Activated CD8-positive, alpha-beta T cell treated with anti-CD3 and anti-CD28 coated beads for 36 hours (primary cell): Measurements from ENCODE around the gene DGKG. TPM values are rescaled to one million over a fixed set of nuclear protein-coding genes. Genes with fewer than 3 reads are reported as not detected.

Experiments
- ATAC-seq: fragments of 200-7000 bp; cut with Tn5 transposase; one replicate; pipeline ENCODE4 v1.10.0; 2021; ENCODE audit warnings: mild to moderate bottlenecking, moderate library complexity
- CTCF ChIA-PET: fragments of 350-600 bp; sonication (Branson Sonifier 250); formaldehyde crosslinking; loops from one replicate; lab custom pipeline; 2021; ENCODE audit warnings: antibody characterized with exemption; lab: Charles Lee
- POLR2A ChIA-PET: fragments of 350-600 bp; sonication (Branson Sonifier 250); formaldehyde crosslinking; loops from one replicate; lab custom pipeline; 2021; ENCODE audit warnings: antibody characterized with exemption; lab: Charles Lee
- DNase-seq: peaks from one replicate; pipeline ENCODE4 v3.0.0-alpha.2; 2020
- H3K27ac Mint-ChIP-seq: one replicate; pipeline ENCODE4 v1.8.0; 2021; ENCODE audit warnings: mild to moderate bottlenecking, mixed read lengths
- H3K27me3 Mint-ChIP-seq: one replicate; pipeline ENCODE4 v1.8.0; 2021; ENCODE audit warnings: mixed read lengths
- H3K36me3 Mint-ChIP-seq: one replicate; pipeline ENCODE4 v1.8.0; 2021; ENCODE audit warnings: low read depth, mixed read lengths
- H3K4me1 Mint-ChIP-seq: one replicate; pipeline ENCODE4 v1.8.0; 2021; ENCODE audit warnings: low read depth, mixed read lengths
- H3K4me3 Mint-ChIP-seq: one replicate; pipeline ENCODE4 v1.8.0; 2021; ENCODE audit warnings: mild to moderate bottlenecking, moderate library complexity, mixed read lengths
- H3K9me3 Mint-ChIP-seq: one replicate; pipeline ENCODE4 v1.8.0; 2021; ENCODE audit warnings: mixed read lengths
- intact Hi-C: fragments of 100-400 bp; cut with micrococcal nuclease; formaldehyde crosslinking; loops from one replicate; pipeline ENCODE4 v1.10.0; 2022
- total RNA-seq, 2 experiments: library from RNA; stranded (reverse); gene quantifications; one replicate each; pipeline ENCODE4 v1.2.3, GENCODE V29; 2021
- TF ChIP-seq, protein P1 (sequence below): fragments of 200-600 bp; IDR thresholded peaks from one replicate; pipeline ENCODE4 v1.8.0; 2022; ENCODE audit warnings: antibody characterized with exemption, mild to moderate bottlenecking

DGKG gene
- total RNA-seq, 2 experiments from 2014 or later = 0.18 to 0.36 TPM

DNA sequence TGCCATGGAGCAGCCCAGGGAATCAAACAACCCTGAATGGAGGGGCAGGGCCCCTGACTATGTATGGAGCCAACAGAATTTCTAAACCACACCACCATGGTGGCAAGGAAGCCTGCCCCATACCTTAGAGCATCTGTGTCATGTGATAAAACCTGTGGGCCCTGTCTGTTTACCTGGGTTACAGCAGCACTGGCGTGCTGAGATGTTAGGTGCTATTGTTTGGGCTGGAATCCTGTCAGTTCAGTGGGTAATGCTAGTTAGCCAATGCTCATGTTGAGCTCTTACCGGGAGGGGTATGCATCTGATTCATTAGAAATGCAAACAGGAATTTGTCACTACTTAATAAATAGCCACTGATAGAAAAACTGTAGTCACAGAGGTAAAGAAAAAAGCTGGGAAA is 189.7 kb downstream of the DGKG start:
- no peak overlapping the region for H3K4me3 Mint-ChIP-seq
- H3K27me3 Mint-ChIP-seq = peaks cover 5% of the 10 kb centered on the region
- ChIA-PET POLR2A (no interaction called here), CTCF (no interaction called here)
- H3K36me3 Mint-ChIP-seq = no peaks in the 10 kb centered on the region
- ATAC-seq = no peak
- DNase-seq = no peak
- intact Hi-C loops = no loop called here
- H3K9me3 Mint-ChIP-seq = no peaks in the 10 kb centered on the region
- H3K4me1 Mint-ChIP-seq = no peaks in the 10 kb centered on the region
- no peak overlapping the region for H3K27ac Mint-ChIP-seq
- TF ChIP-seq, protein P1, sequence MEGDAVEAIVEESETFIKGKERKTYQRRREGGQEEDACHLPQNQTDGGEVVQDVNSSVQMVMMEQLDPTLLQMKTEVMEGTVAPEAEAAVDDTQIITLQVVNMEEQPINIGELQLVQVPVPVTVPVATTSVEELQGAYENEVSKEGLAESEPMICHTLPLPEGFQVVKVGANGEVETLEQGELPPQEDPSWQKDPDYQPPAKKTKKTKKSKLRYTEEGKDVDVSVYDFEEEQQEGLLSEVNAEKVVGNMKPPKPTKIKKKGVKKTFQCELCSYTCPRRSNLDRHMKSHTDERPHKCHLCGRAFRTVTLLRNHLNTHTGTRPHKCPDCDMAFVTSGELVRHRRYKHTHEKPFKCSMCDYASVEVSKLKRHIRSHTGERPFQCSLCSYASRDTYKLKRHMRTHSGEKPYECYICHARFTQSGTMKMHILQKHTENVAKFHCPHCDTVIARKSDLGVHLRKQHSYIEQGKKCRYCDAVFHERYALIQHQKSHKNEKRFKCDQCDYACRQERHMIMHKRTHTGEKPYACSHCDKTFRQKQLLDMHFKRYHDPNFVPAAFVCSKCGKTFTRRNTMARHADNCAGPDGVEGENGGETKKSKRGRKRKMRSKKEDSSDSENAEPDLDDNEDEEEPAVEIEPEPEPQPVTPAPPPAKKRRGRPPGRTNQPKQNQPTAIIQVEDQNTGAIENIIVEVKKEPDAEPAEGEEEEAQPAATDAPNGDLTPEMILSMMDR = no peak

DNA sequence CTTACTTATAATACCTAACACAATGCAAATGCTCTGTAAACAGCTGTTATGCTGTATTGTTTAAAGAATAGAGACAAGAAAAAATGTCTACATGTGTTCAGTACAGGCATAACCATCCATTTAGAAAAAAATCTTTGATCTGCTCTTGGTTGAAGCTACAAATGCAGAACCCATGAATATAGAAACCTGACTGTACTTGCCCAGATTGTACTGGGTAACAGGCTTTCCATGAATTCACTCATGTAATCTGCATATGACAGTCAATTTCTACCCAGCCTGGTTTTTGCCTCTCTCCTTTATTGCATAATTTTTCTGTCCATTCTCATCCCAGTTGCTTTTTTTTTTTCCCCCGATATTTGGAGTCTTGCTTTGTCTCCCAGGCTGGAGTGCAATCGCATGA is 190.5 kb downstream of the DGKG start:
- ATAC-seq = no peak
- Mint-ChIP-seq H3K4me1 (no peaks in the 10 kb centered on the region), H3K27me3 (peaks cover 6% of the 10 kb centered on the region), H3K36me3 (no peaks in the 10 kb centered on the region), H3K9me3 (no peaks in the 10 kb centered on the region), H3K27ac (no peak overlapping the region), H3K4me3 (no peak overlapping the region)
- intact Hi-C loops = no loop called here
- POLR2A ChIA-PET = no interaction called here
- CTCF ChIA-PET = no interaction called here
- TF ChIP-seq, protein P1 = no peak
- no peak for DNase-seq

DNA sequence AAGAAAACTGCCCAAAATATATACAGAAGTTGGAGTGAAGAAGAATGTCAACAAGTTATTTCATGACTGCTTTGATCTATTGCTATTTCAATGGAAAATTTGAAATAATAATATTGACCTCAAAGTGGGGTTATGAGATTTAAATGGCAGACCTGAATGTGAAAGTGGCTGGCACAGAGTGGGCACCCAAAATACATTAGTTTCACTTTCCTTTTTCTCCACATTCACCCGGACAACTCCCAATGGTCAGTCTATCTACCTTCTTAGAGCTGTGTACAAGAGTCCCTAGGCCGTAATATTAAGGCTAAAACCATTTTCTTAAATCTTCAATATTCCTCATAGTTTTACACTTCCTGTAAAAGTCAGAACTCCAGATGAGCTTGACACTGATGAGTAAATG is 191.5 kb downstream of the DGKG start:
- no peaks in the 10 kb centered on the region for H3K9me3 Mint-ChIP-seq
- DNase-seq = no peak
- H3K4me1 Mint-ChIP-seq = no peaks in the 10 kb centered on the region
- CTCF ChIA-PET = no interaction called here
- H3K4me3 Mint-ChIP-seq = no peak overlapping the region
- H3K27me3 Mint-ChIP-seq = peaks cover 7% of the 10 kb centered on the region
- POLR2A ChIA-PET = no interaction called here
- H3K27ac Mint-ChIP-seq = no peak overlapping the region
- TF ChIP-seq, protein P1 = no peak
- intact Hi-C loops = no loop called here
- no peak for ATAC-seq
- H3K36me3 Mint-ChIP-seq = no peaks in the 10 kb centered on the region

DNA sequence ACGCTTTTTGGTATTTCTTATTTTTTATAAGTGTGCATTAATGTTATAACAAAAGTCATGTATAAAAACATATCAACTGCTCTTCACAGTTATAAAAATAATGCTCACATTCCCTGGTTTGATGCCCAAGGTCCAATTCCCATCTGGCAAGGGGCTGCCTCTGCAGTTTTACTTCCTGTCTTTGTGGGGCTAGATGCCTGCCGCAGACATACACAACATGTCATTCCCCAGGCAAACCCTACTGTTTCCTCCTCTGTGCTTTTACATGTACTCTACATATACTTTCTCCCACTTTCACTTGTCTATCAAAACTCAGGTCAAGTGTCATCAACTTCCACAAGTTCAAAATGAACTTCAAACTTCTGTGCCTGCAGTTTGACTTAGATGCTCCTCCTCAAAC is 192.7 kb downstream of the DGKG start:
- H3K36me3 Mint-ChIP-seq = no peaks in the 10 kb centered on the region
- H3K4me1 Mint-ChIP-seq = no peaks in the 10 kb centered on the region
- POLR2A ChIA-PET = no interaction called here
- no peaks in the 10 kb centered on the region for H3K9me3 Mint-ChIP-seq
- ATAC-seq (no peak), DNase-seq (no peak)
- no peak overlapping the region for H3K4me3 Mint-ChIP-seq
- CTCF ChIA-PET = no interaction called here
- TF ChIP-seq, protein P1 = no peak
- peaks cover 7% of the 10 kb centered on the region for H3K27me3 Mint-ChIP-seq
- H3K27ac Mint-ChIP-seq = no peak overlapping the region
- intact Hi-C loops = no loop called here

DNA sequence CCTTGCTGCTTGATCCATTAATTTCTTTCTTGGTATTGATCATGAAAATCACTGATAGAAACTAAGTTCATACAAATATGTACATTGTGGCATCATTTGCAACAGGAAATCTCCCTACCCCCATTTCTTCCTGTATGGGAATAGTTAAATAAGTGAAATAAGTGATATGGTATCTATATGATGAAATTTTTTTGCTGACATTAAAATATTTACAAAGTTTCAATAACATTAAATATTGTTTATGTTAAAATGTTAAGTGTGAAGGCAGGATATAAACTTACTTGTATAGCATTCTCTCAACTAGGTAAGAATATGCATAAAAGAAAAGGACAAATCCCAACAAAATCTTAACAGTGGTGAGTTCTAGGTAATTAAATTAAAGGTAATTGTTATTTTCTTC is 193.1 kb downstream of the DGKG start:
- Mint-ChIP-seq H3K4me3 (no peak overlapping the region), H3K36me3 (no peaks in the 10 kb centered on the region), H3K27ac (no peak overlapping the region), H3K27me3 (peaks cover 9% of the 10 kb centered on the region), H3K4me1 (no peaks in the 10 kb centered on the region), H3K9me3 (no peaks in the 10 kb centered on the region)
- ATAC-seq (no peak), DNase-seq (no peak)
- POLR2A ChIA-PET = no interaction called here
- intact Hi-C loops = no loop called here
- TF ChIP-seq, protein P1 = no peak
- CTCF ChIA-PET = no interaction called here
